ES-I3 (cell line): ENCODE measurements around the gene STARD3NL.

Source experiments
- H3K36me3 ChIP-seq: 2 replicates; pipeline ENCODE4 v1.6.1; 2013; ENCODE audit warnings: mild to moderate bottlenecking, low read length, control low read depth, moderate library complexity; ENCODE audit not compliant: insufficient read depth
- H3K4me1 ChIP-seq: 2 replicates; pipeline ENCODE4 v1.6.1; 2013; ENCODE audit warnings: mild to moderate bottlenecking, control low read depth, low read length; ENCODE audit not compliant: insufficient read depth
- H3K9ac ChIP-seq: 2 replicates; pipeline ENCODE4 v1.6.1; 2013; ENCODE audit warnings: low read depth, mild to moderate bottlenecking, low read length, moderate library complexity
- H3K9me3 ChIP-seq: 2 replicates; pipeline ENCODE4 v1.6.1; 2013; ENCODE audit warnings: mild to moderate bottlenecking, low read length, moderate library complexity; ENCODE audit not compliant: control insufficient read depth, insufficient read depth

The STARD3NL gene

DNA sequence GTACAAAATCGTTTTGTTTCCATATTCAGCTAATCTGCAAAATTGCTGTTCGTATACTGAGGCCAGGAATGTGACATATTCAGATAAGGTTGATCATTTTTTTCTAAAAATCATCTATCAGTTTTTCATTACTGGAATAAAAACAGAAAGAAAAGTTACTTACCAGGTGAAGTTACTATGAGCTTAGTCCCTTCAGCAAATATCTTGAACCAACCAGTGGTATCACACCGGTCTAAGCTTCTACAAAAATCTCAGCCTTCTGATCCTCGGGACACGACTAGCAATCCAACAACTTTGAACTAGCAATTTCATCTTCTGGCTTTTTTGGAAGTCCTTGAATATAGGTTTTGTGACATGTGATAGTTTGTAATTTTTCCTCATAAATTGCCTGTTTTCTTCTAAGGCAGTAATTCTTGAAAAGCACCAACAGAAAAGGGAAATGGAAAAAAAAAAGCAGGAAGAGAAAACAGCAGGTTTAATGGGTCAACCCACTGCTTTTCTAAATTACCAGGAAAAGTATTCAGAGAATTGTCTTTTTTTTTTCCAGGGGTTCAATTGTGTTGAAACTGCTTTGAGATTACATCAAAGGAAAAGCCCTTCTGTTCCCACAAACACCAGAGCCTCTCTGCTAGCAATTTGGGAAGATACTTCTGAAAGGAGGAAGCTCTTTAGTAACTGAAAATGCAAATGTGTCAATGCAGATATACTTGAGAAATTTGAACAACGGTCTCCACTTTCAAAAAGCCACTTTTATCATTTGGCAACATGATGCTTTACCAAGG lies 98.2 kb downstream of the STARD3NL start:
- Histone ChIP-seq H3K9ac (no peak overlapping the region), H3K9me3 (no peaks in the 10 kb centered on the region), H3K36me3 (no peaks in the 10 kb centered on the region), H3K4me1 (no peaks in the 10 kb centered on the region)

GRCh38 chr7:38280000-38280399 lies 102.0 kb downstream of the STARD3NL start:
- Histone ChIP-seq H3K4me1 (no peaks in the 10 kb centered on the region), H3K9me3 (no peaks in the 10 kb centered on the region), H3K36me3 (no peaks in the 10 kb centered on the region), H3K9ac (no peak overlapping the region)
